HCT116 (cell line): Measurements from ENCODE around the gene CHMP4B.

Source experiments
- ATF3 ChIP-seq: IDR thresholded peaks from 2 replicates; pipeline ENCODE4 v1.6.1; 2012
- CBX3 ChIP-seq: IDR thresholded peaks from 2 replicates; pipeline ENCODE4 v1.6.1; 2012; ENCODE audit warnings: low read depth
- CEBPB ChIP-seq: IDR thresholded peaks from 2 replicates; pipeline ENCODE4 v1.6.1; 2012; ENCODE audit warnings: low read depth
- CTCF ChIP-seq, 3 experiments: fragments of 200-600 bp in 1 of 3; sonication (generic) in 1 of 3; IDR thresholded peaks in 2 of 3; conservative IDR thresholded peaks in 1 of 3; 2 replicates each; pipeline ENCODE4 v1.5.1; 2012 to 2017; ENCODE audit warnings: low read depth in 2 of 3, low read length in 2 of 3, antibody characterized with exemption in 1 of 3, borderline replicate concordance in 1 of 3, control low read depth in 1 of 3, mild to moderate bottlenecking in 1 of 3, mixed read lengths in 1 of 3, mixed run types in 1 of 3, moderate library complexity in 1 of 3; ENCODE audit not compliant: insufficient read depth in 1 of 3
- EGR1 ChIP-seq: IDR thresholded peaks from 2 replicates; pipeline ENCODE4 v1.6.1; 2012; ENCODE audit warnings: low read depth
- EZH2 ChIP-seq: fragments of 200-600 bp; sonication (generic); IDR thresholded peaks from 2 replicates; pipeline ENCODE4 v1.6.1; 2017; ENCODE audit warnings: antibody characterized with exemption, mixed run types
- EZH2phosphoT487 ChIP-seq: fragments of 200-600 bp; IDR thresholded peaks from 2 replicates; pipeline ENCODE4 v1.6.1; 2018; ENCODE audit warnings: antibody characterized with exemption, borderline replicate concordance
- MAX ChIP-seq: IDR thresholded peaks from 2 replicates; pipeline ENCODE4 v1.6.1; 2012
- POLR2A ChIP-seq: IDR thresholded peaks from 2 replicates; pipeline ENCODE4 v1.7.0; 2011; ENCODE audit warnings: borderline replicate concordance; ENCODE audit not compliant: insufficient read depth, insufficient read length; ENCODE audit errors: extremely low read depth
- POLR2AphosphoS5 ChIP-seq: IDR thresholded peaks from 2 replicates; pipeline ENCODE4 v1.6.1; 2011; ENCODE audit warnings: mild to moderate bottlenecking, low read depth, low read length, moderate library complexity
- REST ChIP-seq: IDR thresholded peaks from 2 replicates; pipeline ENCODE4 v1.6.1; 2012; ENCODE audit warnings: low read depth
- SP1 ChIP-seq: IDR thresholded peaks from 2 replicates; pipeline ENCODE4 v1.6.1; 2012; ENCODE audit warnings: low read depth
- SRF ChIP-seq: IDR thresholded peaks from 2 replicates; pipeline ENCODE4 v1.6.1; 2012; ENCODE audit warnings: low read depth
- TCF7L2 ChIP-seq: IDR thresholded peaks from 2 replicates; pipeline ENCODE4 v1.7.0; 2011; ENCODE audit warnings: borderline replicate concordance, inconsistent platforms; ENCODE audit not compliant: insufficient read depth, insufficient read length; ENCODE audit errors: extremely low read depth

- TF ChIP-seq EZH2phosphoT487, result no peak
- no peak for TF ChIP-seq CTCF (IDR thresholded peaks at IDR 0.05 in 2 of 3, conservative IDR thresholded peaks at IDR 0.05 in 1 of 3; ENCODE audit: borderline replicate concordance in 1 of 3, insufficient read depth in 1 of 3, low read depth in 2 of 3, low read length in 2 of 3)
- TF ChIP-seq REST, result no peak
- no peak for TF ChIP-seq POLR2AphosphoS5
- no peak for TF ChIP-seq POLR2A
- TF ChIP-seq EZH2, result no peak
- no peak for TF ChIP-seq TCF7L2
- no peak for TF ChIP-seq SP1
- TF ChIP-seq ATF3, result no peak
- TF ChIP-seq CBX3, result no peak
- TF ChIP-seq EGR1, result no peak
- no peak for TF ChIP-seq SRF
- TF ChIP-seq CEBPB, result no peak
- TF ChIP-seq MAX, result no peak
Observed at GRCh38 chr20:33896509-33896908, 85.4 kb downstream of the CHMP4B start.
